B cell (primary cell): ENCODE results near the gene SOX6. TPM values are rescaled to one million over a fixed set of nuclear protein-coding genes. Genes with fewer than 3 reads are reported as not detected.

Source experiments
- ATAC-seq: fragments of 200-7000 bp; cut with Tn5 transposase; one replicate; pipeline ENCODE4 v1.10.0; 2021; ENCODE audit warnings: low read depth, mild to moderate bottlenecking, moderate number of reproducible peaks, moderate library complexity
- CTCF ChIA-PET: fragments of 350-600 bp; sonication (Branson Sonifier 250); formaldehyde crosslinking; loops from one replicate; lab custom pipeline; 2021; ENCODE audit warnings: antibody characterized with exemption, inconsistent platforms; lab: Charles Lee
- POLR2A ChIA-PET: fragments of 350-600 bp; sonication (Branson Sonifier 250); formaldehyde crosslinking; loops from one replicate; lab custom pipeline; 2021; ENCODE audit warnings: antibody characterized with exemption; lab: Charles Lee
- DNase-seq: peaks from one replicate; pipeline ENCODE4 v3.0.0; 2013
- H2AFZ ChIP-seq: 2 replicates; pipeline ENCODE4 v1.6.1; 2012; ENCODE audit warnings: mild to moderate bottlenecking, low read depth, low read length; ENCODE audit not compliant: insufficient read depth, poor library complexity, severe bottlenecking
- H3K27ac ChIP-seq, 2 donors: 1 replicate in 1 of 2; 2 replicates in 1 of 2; pipeline ENCODE4 v1.5.1; 2012 to 2013; ENCODE audit warnings: low read length in 2 of 2, mild to moderate bottlenecking in 2 of 2, moderate library complexity in 1 of 2
- H3K27me3 ChIP-seq, 4 experiments: fragments of 200-600 bp in 1 of 4; sonication (generic) in 1 of 4; replicated peaks in 1 of 4; 1 replicate in 2 of 4; 2 replicates in 2 of 4; pipeline versions ENCODE4 v1.6.1 to v1.7.0; 2013 to 2016; ENCODE audit warnings: low read length in 3 of 4, mild to moderate bottlenecking in 2 of 4, mixed read lengths in 1 of 4, moderate library complexity in 1 of 4; ENCODE audit not compliant: insufficient read depth in 4 of 4, control insufficient read depth in 3 of 4; ENCODE audit errors: control extremely low read depth in 1 of 4
- H3K36me3 ChIP-seq, 2 experiments: replicated peaks in 1 of 2; 1 replicate in 1 of 2; 2 replicates in 1 of 2; pipeline versions ENCODE4 v1.6.1 to v1.7.1; 2013; ENCODE audit warnings: low read length in 1 of 2; ENCODE audit not compliant: insufficient read depth in 2 of 2, control insufficient read depth in 1 of 2; ENCODE audit errors: control extremely low read depth in 1 of 2, extremely low read depth in 1 of 2
- H3K4me1 ChIP-seq, 2 donors: fragments of 200-600 bp in 1 of 2; sonication (generic) in 1 of 2; 1 replicate in 1 of 2; 2 replicates in 1 of 2; pipeline versions ENCODE4 v1.5.1 to v1.6.1; 2013 to 2017; ENCODE audit warnings: low read length in 2 of 2; ENCODE audit not compliant: control insufficient read depth in 2 of 2, insufficient read depth in 2 of 2
- H3K4me2 ChIP-seq: replicated peaks from 2 replicates; pipeline ENCODE3; 2012; ENCODE audit warnings: mild to moderate bottlenecking, low read depth, low read length; ENCODE audit not compliant: poor library complexity, severe bottlenecking
- H3K4me3 ChIP-seq, 5 experiments: fragments of 200-600 bp in 1 of 5; sonication (generic) in 1 of 5; 1 replicate in 3 of 5; 2 replicates in 2 of 5; pipeline versions ENCODE4 v1.5.1 to v1.7.0; 2011 to 2016; ENCODE audit warnings: low read length in 4 of 5, mild to moderate bottlenecking in 4 of 5, low read depth in 2 of 5, control low read depth in 1 of 5, moderate library complexity in 1 of 5; ENCODE audit not compliant: insufficient read depth in 1 of 5; ENCODE audit errors: control extremely low read depth in 1 of 5, extremely low read depth in 1 of 5
- H3K79me2 ChIP-seq: fragments of 200-600 bp; sonication (generic); one replicate; pipeline ENCODE4 v1.6.0; 2016; ENCODE audit warnings: low read length; ENCODE audit not compliant: control insufficient read depth, insufficient read depth
- H3K9ac ChIP-seq: fragments of 200-600 bp; sonication (generic); 2 replicates; pipeline ENCODE4 v1.6.1; 2017; ENCODE audit warnings: mild to moderate bottlenecking, low read length, moderate library complexity
- H3K9me3 ChIP-seq, 3 donors: one replicate each; pipeline versions ENCODE4 v1.6.1 to v1.7.1; 2013; ENCODE audit warnings: low read length in 2 of 3; ENCODE audit not compliant: control insufficient read depth in 2 of 3, insufficient read depth in 1 of 3; ENCODE audit errors: control extremely low read depth in 1 of 3
- H4K20me1 ChIP-seq: 2 replicates; pipeline ENCODE4 v1.6.0; 2012; ENCODE audit warnings: mild to moderate bottlenecking, low read length; ENCODE audit not compliant: insufficient read depth, control insufficient read depth, poor library complexity, severe bottlenecking
- H3K27ac Mint-ChIP-seq: one replicate; pipeline ENCODE4 v1.8.0; 2021; ENCODE audit warnings: mixed read lengths
- H3K27me3 Mint-ChIP-seq: one replicate; pipeline ENCODE4 v1.8.0; 2021; ENCODE audit warnings: mixed read lengths
- H3K4me1 Mint-ChIP-seq: one replicate; pipeline ENCODE4 v1.8.0; 2021; ENCODE audit warnings: mixed read lengths
- H3K4me3 Mint-ChIP-seq: one replicate; pipeline ENCODE4 v1.8.0; 2021; ENCODE audit warnings: mixed read lengths
- H3K9me3 Mint-ChIP-seq: one replicate; pipeline ENCODE4 v1.8.0; 2022; ENCODE audit warnings: mixed read lengths; ENCODE audit not compliant: insufficient read depth
- CTCF ChIP-seq: fragments of 200-600 bp; IDR thresholded peaks from one replicate; pipeline ENCODE4 v1.8.0; 2022; ENCODE audit warnings: antibody characterized with exemption, mild to moderate bottlenecking
- EZH2 ChIP-seq: IDR thresholded peaks from 2 replicates; pipeline ENCODE4 v1.6.1; 2012; ENCODE audit warnings: borderline replicate concordance, low read depth, mild to moderate bottlenecking, moderate library complexity, low read length; ENCODE audit not compliant: insufficient read depth, poor library complexity, severe bottlenecking
- WGBS: methylation state at CpG from one replicate; pipeline ENCODE4 v1.1.5; 2013; ENCODE audit warnings: missing lambda C conversion rate; ENCODE audit not compliant: insufficient coverage; 5-methylcytosine and 5-hydroxymethylcytosine counted together
- intact Hi-C: fragments of 100-400 bp; cut with micrococcal nuclease; formaldehyde crosslinking; loops from one replicate; pipeline ENCODE4 v1.10.0; 2022
- polyA plus RNA-seq: library from polyadenylated mRNA; depleted of rRNA; stranded (reverse); fragments of >200 nt; gene quantifications from 2 replicates; pipeline ENCODE4 v1.2.3, GENCODE V29; 2012
- total RNA-seq, 2 donors: library from RNA; stranded (reverse); fragments of 120-200 nt in 1 of 2; gene quantifications; 1 replicate in 1 of 2; 2 replicates in 1 of 2; pipeline versions ENCODE4 v1.2.3 to v1.2.4, GENCODE V29; 2013 to 2022

SOX6 gene
- total and polyA plus RNA-seq, 2 donors (not counting 1 experiment from before 2014, with no cell fraction given): not detected

GRCh38 chr11:16114978-16115871, 241.1 kb downstream of the SOX6 start:
- TF ChIP-seq EZH2 (no peak), CTCF (no peak)
- Histone ChIP-seq H3K4me3 (no peak overlapping the region), H3K9ac (no peak overlapping the region), H3K36me3 (no peaks in the 10 kb centered on the region), H2AFZ (no peak overlapping the region), H3K4me2 (no peak overlapping the region), H3K27ac (no peak overlapping the region), H3K4me1 (no peaks in the 10 kb centered on the region), H3K27me3 (no peaks in the 10 kb centered on the region), H3K9me3 (no peaks in the 10 kb centered on the region), H4K20me1 (no peaks in the 10 kb centered on the region), H3K79me2 (no peaks in the 10 kb centered on the region)
- no peak for DNase-seq
- no peaks in the 10 kb centered on the region for H3K9me3 Mint-ChIP-seq
- no peak overlapping the region for H3K4me3 Mint-ChIP-seq
- intact Hi-C loops: no loop called here
- no peaks in the 10 kb centered on the region for H3K27me3 Mint-ChIP-seq
- no peak overlapping the region for H3K27ac Mint-ChIP-seq
- POLR2A ChIA-PET: no interaction called here
- WGBS: no CpG with 5 or more reads among the region's 1 CpG
- CTCF ChIA-PET: no interaction called here
- no peaks in the 10 kb centered on the region for H3K4me1 Mint-ChIP-seq
- no peak for ATAC-seq

- H3K4me3 Mint-ChIP-seq: no peak overlapping the region
- Histone ChIP-seq H3K27ac (no peak overlapping the region), H3K79me2 (no peaks in the 10 kb centered on the region), H3K36me3 (no peaks in the 10 kb centered on the region), H3K27me3 (no peaks in the 10 kb centered on the region), H3K4me2 (no peak overlapping the region), H3K9me3 (no peaks in the 10 kb centered on the region), H2AFZ (no peak overlapping the region), H4K20me1 (no peaks in the 10 kb centered on the region), H3K4me3 (no peak overlapping the region), H3K9ac (no peak overlapping the region), H3K4me1 (no peaks in the 10 kb centered on the region)
- H3K27me3 Mint-ChIP-seq: no peaks in the 10 kb centered on the region
- WGBS: no CpG with 5 or more reads among the region's 2 CpGs
- DNase-seq (no peak), ATAC-seq (no peak)
- H3K4me1 Mint-ChIP-seq: no peaks in the 10 kb centered on the region
- intact Hi-C loops: no loop called here
- no peaks in the 10 kb centered on the region for H3K9me3 Mint-ChIP-seq
- ChIA-PET CTCF (no interaction called here), POLR2A (no interaction called here)
- no peak for TF ChIP-seq EZH2
- no peak for TF ChIP-seq CTCF
- H3K27ac Mint-ChIP-seq: no peak overlapping the region
Measured at GRCh38 chr11:16114431-16114830, 241.9 kb downstream of the SOX6 start.
